ENCODE measurements around the gene ATRAID.

Gene ATRAID

DNA sequence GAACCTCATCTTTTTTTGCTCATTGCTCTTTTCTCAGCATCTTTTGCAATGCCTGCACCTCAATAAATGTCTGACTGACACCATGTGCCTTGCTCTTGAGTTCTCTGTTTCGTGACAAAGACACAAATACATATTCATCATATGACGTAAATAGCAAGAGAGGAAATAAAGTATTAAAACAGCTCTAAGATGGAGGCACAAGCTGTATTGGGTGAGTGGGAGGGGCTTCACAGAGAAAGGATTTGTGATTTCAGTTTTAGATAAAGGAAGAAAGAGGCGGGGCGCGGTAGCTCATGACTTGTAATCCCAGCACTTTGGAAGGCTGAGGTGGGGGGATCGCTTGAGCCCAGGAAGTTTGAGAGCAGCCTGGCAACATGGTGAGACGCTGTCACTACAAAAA, 8.2 kb downstream of the ATRAID start:
- DNase-seq: no peak

DNA sequence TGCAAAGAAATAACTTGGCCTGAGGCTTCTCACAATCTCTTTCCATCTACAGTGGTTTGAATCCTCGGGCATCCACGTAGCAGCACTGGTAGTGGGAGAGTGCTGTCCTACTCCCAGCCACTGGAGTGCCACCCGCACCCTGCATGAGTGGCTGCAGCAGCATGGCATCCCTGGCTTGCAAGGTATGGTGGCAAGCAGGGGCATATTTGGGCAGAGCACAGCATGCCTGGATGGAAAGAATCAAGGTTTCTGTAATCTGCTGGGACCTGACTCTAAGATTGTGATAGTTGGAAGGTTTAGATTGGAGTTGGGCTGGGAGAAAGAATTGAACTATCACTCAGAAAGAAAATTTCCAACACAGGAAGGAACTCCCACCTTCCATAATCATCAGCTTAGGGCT, 9.3 kb downstream of the ATRAID start:
- DNase-seq: no peak

DNA sequence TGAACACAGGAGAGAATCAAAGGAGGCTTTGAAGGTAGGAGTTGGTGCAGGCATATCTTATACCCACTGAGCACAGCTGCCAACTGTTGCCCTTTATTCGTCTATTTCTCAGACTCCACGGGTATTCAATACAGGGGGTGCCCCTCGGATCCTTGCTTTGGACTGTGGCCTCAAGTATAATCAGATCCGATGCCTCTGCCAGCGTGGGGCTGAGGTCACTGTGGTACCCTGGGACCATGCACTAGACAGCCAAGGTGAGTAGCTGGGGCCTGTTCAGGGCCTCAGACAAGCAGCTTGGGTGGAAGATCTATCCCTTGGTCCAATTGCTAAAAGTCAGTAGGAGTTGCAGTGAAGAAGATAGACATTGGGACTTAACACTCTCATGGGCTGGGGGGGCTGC, 10.6 kb downstream of the ATRAID start:
- DNase-seq: no peak

DNA sequence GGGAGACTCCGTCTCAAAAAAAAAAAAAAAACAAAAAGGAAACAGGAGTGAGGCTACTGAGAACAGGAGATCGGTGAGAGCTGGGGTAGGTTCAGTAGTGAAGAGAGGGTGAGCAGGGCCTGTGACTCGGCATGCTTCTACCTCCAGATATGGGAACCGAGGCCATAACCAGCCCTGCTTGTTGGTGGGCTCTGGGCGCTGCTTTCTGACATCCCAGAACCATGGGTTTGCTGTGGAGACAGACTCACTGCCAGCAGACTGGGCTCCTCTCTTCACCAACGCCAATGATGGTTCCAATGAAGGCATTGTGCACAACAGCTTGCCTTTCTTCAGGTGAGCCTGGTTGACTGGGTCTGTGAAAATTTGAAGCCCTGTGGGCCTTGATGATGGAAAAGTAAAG, 11.6 kb downstream of the ATRAID start:
- DNase-seq: no peak

DNA sequence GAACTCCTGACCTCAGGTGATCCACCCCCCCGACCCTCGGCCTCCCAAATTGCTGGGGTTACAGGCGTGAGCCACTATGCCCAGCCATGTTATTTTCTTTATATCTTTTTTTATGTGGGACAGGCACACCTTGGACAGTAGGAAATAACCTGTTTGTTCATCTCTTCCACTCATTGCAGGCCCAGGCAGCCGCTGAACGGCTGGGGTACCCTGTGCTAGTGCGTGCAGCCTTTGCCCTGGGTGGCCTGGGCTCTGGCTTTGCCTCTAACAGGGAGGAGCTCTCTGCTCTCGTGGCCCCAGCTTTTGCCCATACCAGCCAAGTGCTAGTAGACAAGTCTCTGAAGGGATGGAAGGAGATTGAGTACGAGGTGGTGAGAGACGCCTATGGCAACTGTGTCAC, 13.7 kb downstream of the ATRAID start:
- no peak for DNase-seq

DNA sequence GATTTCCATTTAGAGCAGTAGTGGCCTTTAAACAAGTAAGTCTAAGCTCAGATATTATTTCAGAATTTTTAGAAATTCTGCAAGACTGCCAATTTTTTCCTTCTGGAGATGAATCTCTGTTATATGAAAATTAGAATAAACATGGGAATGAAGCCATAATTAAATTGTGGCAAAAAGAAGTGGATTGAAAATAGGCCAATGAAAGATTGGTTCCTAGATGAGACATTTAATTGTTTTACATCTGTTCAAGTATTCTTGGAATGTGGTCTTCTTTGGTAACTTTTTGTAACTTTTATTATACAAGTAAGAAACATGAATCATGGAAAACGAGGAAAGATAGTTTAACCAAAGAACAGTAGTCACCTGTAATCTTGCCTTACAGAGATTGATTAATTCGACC, 15.7 kb downstream of the ATRAID start:
- DNase-seq: no peak

DNA sequence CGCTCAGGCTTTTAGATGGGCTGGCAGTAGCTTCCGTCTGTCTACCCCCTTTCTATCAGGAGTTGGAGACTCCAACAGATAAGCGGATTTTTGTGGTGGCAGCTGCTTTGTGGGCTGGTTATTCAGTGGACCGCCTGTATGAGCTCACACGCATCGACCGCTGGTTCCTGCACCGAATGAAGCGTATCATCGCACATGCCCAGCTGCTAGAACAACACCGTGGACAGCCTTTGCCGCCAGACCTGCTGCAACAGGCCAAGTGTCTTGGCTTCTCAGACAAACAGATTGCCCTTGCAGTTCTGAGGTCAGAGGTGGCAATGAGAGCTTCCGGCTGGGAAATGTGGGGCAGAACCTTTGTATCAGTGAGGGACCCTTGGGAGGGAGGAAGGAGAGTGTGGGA, 20.1 kb downstream of the ATRAID start:
- no peak for DNase-seq

DNA sequence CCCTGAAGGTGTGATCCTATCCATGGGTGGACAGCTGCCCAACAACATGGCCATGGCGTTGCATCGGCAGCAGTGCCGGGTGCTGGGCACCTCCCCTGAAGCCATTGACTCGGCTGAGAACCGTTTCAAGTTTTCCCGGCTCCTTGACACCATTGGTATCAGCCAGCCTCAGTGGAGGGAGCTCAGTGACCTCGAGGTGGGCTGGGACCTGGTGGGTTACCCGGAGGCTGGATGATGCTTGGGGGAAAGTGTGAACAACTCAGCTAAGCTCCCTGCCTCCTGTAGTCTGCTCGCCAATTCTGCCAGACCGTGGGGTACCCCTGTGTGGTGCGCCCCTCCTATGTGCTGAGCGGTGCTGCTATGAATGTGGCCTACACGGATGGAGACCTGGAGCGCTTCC, 21.5 kb downstream of the ATRAID start:
- no peak for DNase-seq

DNA sequence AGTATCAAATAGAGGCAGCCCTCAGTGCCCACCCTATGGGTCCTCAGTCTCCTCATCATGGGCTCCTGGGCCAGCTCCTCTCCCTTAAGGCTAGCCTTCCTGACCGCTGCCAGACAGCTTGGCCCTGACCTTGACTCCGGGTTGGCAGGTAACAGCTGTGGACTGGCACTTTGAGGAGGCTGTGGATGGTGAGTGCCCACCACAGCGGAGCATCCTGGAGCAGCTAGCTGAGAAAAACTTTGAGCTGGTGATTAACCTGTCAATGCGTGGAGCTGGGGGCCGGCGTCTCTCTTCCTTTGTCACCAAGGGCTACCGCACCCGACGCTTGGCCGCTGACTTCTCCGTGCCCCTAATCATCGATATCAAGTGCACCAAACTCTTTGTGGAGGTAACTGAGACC, 24.3 kb downstream of the ATRAID start:
- DNase-seq: no peak

DNA sequence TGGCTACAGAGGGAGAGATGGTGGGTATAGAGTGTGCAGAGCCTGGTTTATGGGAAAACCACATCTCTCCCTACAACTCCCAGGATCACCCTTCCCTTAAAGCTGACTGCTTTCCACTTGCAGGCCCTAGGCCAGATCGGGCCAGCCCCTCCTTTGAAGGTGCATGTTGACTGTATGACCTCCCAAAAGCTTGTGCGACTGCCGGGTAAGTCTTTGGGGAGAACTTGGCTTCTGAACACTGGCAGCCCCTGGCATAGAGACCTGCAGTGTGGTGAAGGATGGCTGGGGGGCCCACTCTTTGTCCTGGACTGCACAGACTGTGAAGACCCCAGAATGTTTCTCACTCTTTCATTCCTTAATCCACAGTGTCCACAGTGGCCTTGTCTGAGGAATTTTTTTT, 24.8 kb downstream of the ATRAID start:
- DNase-seq: no peak

DNA sequence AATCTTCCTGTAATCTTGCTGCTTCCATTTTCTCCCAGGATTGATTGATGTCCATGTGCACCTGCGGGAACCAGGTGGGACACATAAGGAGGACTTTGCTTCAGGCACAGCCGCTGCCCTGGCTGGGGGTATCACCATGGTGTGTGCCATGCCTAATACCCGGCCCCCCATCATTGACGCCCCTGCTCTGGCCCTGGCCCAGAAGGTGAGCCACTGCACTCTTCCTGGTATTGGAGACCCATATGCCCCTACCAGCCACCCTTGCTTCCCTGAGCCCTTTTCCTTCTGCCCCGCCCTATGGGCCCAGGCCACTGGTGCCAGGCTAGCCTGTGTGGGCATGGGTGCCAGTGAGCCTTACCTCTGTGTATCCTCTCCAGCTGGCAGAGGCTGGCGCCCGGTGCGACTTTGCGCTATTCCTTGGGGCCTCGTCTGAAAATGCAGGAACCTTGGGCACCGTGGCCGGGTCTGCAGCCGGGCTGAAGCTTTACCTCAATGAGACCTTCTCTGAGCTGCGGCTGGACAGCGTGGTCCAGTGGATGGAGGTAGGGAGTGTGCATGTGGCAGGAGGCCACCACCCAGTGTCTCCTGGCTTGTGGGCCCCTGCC, 25.6 kb downstream of the ATRAID start:
- DNase-seq: no peak

DNA sequence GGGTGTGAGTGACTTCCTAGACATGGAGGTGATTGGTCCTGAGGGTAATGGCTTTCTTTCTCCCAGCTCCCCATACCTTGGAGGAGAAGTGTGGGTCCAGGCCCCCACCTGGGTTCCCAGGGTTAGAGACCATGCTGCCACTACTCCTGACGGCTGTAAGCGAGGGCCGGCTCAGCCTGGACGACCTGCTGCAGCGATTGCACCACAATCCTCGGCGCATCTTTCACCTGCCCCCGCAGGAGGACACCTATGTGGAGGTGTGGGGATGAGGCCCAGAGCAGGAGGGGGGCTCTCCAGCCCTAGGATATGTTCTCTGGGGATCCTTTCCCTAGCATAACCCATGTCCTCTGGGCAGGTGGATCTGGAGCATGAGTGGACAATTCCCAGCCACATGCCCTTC, 27.1 kb downstream of the ATRAID start:
- DNase-seq: no peak

DNA sequence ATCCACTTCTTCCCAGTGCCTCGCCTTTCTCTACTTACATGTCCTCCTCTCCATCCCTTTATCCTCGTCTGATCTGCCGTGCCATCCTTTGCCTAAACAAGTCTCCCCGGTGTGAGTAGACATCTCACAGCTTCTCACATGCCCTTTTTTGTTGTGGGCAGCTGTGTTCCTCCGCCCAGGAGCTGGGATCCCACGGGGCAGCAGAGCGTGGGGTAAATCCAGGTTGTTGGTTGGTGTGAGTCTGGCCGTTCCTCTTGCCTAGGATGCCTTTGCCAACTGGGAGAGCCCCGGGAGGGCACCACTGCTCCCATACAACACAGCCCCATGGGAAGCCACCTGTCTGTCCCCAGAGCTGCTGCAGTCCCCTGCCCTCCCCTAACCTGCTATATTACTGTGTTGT, 28.6 kb downstream of the ATRAID start:
- DNase-seq: no peak

DNA sequence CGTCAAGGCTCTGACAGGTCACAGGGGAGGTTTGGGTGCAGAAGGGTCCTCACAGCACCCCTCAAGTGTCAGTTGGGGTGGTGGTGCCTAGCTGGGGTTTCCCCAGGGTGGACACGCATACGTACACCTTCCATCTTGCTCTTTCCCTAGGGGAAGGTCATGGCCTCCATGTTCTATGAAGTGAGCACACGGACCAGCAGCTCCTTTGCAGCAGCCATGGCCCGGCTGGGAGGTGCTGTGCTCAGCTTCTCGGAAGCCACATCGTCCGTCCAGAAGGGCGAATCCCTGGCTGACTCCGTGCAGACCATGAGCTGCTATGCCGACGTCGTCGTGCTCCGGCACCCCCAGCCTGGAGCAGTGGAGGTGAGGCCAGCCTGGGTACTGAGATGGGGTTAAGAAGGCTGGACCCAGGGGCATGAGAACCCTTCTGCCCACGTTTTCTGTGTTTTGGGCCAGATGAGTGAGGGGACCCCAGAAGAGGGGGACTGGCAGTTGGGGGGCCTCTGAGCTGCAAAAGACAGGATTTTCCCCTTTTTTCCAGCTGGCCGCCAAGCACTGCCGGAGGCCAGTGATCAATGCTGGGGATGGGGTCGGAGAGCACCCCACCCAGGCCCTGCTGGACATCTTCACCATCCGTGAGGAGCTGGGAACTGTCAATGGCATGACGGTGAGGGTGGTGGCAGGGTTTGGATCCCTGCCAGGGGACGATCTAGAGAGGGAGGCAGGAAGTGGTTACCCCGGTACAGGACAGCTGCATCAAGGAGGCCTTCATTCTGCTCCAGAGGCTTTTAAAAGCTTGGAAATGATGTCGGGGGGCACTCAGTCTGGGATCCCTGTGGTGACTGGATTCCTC, 30.1 kb downstream of the ATRAID start:
- DNase-seq: no peak

DNA sequence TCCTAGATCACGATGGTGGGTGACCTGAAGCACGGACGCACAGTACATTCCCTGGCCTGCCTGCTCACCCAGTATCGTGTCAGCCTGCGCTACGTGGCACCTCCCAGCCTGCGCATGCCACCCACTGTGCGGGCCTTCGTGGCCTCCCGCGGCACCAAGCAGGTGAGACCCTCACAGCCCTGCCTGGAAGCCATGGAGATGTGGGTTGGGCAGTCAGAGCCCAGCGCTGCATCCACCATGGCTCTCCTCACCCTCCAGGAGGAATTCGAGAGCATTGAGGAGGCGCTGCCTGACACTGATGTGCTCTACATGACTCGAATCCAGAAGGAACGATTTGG, 30.7 kb downstream of the ATRAID start:
- no peak for DNase-seq

DNA sequence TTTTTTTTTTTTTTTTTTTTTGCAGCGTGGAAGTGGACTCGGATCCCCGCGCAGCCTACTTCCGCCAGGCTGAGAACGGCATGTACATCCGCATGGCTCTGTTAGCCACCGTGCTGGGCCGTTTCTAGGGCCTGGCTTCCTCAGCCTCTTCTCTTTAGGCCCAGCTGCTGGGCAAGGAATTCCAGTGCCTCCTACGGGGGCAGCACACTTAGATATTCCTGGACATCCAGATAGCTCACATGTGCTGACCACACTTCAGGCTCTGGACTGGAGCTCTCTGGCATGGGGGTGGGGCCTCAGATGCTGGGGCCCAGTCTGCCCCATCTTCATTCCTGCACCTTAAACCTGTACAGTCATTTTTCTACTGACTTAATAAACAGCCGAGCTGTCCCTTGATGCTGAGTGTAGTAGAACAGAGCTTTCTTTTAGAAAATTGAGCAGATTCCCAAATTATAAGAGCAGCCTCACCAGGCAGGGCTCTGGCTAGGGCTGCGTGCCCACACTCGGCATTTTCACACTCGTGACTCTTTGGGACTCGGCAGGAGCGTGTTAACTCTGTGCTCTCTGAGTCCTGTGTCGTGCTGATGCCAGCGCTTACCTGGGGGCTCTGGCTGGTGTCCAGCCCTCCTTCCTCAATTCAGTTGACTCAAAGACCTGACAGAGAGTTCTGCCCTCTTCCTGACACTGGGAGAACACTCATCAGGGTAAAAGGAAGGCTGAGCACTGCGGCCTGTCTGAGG, 31.7 kb downstream of the ATRAID start:
- no peak for DNase-seq

DNA sequence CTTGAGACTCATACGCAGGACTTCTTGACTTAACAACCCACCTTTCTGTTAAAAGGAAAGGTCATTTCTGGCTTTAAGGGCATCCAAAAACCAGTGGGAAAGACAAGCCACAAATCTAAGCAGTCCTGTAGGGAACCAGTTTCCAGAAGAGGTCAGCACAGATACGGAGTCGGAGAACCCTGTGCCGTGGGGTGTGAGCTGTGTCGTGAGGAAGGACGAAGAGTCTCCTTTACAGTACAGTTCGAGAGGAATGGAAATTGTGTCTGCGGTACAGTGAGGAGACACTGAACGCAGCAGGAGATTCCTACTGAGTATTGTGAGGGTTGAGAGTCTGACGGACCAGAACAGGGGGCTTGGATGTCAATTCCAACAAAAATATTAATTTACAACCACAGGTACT, 33.3 kb downstream of the ATRAID start:
- DNase-seq: no peak

DNA sequence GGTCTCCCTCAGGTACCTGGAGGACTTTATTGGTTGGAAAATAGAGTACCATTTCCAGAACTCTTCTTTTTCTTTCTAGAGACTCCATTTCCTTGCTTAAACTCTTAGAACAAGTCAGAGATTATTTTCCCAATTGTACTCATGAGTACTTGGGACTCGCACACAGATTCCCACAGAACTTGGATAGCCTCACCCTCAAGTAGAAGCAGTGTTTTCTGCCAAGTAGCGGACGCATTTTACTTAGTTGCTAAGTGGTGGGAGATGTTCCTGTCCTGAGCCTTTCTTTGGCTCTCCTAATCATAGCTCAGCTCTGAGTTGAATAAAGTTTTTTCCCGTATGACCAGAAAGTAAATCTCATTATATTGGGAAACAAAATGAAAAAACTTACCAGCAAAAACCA, 33.8 kb downstream of the ATRAID start:
- DNase-seq: no peak

DNA sequence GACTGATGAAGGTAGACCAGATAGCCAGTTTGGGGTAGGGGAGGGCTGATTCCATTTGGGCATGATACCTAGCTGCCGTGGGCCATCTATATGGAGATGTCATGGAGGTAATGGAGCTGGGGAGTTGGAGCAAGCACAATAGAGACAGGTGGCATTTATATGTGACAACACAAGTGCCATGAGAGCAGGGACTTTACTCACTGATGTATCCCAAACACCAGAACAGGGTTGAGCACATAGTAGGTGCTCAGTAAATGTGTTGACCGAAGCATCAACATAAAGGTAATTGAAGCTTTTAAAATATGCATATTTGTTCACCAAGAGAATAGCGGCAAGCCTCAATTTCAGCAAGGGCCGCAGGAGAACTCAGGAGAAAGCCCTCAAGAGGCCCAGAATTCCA, 36.1 kb downstream of the ATRAID start:
- DNase-seq: no peak

DNA sequence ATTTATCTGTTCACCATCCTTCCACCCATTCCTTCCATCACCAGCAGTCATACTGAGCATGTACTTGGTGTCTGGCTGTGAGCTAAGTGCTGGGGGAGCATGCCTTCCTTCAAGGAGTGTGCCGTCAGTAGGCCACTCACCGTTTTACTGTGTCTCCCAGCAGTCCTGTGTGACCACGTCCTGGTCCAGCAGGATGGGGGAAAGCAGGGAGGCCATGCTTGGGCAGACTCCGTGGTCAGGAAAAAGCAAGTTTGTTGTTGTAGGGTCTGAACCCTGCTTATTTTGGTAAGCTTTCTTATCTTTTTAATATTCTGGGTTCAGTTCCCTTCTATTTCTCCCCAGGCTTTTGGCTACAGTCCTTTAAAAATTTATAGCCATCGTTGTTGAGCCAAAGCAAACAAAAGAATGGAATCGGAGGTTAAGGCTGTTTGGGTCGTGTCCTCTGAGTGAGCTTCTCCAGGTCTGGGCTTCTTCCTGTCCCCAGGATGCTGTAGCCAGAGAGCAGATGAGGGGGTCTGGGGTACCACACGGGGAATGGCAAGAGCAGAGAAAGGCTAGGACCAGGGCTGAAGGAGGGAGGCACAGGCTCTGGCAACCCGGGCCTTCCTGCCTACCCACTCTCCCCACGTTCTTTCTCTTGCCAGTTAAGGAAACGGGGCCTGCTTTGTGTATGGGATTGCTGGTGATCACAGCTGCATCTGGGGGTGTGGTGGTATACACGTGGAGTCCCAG, 37.5 kb downstream of the ATRAID start:
- no peak for DNase-seq

DNA sequence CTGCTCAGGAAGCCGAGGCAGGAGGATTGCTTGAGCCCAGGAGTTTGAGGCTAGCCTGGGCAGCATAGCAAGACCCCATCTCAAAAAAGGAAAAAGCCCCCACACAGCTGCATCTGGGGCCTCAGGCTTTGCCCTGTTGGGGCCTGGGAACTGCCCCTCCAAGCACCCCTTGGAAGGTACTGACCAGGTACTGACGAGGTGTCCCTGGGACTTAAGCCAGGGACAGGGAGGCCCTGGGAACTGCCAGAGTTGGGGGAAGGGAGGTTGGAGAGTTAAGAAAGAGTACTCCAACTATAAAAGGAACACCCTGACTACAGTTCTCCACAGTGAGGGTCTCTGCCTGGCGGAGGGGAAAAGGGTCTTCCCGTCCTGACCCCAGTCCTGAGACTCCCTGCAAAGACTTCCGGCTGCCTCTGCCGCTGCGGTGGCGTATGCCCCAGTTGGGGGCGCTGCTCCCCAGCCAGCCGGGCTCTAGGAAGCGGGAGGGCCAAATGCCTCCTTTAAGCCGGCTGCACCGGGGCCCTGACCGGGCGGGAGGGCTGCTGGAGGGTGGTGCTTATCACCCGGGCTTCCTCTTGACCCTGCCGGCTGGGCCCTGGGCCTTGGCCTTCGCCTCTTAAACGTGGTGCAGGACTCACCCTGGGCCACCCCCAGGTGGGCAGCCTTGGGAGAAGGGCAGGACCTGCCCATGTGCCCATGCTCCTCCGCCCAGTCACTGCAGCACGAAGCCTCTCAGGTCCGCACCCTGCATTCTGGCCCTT, 38.2 kb downstream of the ATRAID start:
- peak; percentile 52 for DNase-seq

DNA sequence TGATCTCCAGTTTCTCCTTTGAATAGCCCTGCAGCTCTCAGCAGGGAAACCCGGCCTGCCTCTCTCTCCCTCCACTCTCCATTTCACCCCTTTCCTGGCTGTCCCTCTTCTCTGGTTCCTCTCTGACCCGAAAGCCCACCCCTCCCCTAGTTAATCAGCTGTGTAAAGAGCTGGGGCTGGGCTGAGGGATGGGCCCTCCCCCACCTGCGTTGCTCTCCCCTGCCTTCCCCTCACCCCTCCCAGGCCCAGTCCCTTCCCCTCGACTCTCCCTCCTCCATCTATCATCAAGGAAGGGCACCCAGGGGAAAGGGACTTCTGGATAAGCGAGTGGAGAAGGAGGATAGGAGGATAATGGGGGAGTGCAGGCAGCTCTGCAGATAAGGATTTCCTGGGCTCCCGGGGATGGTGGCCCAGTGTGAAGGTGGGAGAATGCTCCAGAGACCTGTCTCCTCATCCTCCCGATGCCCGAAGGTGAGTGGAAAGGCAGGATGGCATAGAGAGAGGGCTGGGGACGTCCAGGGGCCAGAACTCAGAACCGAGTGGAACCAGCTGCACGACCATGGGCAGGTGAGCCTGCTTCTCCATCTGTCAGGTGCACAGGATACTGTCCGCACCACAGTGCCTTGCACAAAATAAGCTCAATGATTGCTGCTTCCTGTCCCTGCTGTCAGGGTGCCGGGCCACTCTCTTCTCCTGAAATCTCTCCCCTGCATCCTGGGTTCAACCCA, 39.0 kb downstream of the ATRAID start:
- DNase-seq: no peak
